ENCODE data around the gene POMC. TPM values are rescaled to one million over a fixed set of nuclear protein-coding genes. Genes with fewer than 3 reads are reported as not detected.

Gene POMC
- total RNA-seq, 1 experiment from 2014 or later: not detected

DNA sequence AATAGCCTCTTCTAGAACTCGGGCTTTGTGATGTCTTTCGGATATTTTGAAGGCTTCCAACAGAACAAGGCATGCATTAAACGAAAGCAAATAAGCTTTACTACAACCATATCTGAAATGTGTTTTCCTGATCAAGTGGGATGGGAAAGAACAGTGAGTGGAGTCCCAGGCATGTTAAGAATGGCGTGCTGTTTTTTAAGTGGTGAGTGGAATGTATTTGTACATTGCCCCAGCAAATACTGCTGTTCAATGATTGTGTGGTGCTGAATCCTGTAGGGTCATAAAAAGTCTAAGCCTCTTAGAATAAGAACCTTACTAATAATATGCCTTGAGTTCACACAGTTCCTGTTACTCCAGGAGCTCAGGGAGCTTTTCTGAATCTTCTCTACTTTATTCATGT is 52.5 kb downstream of the POMC start:
- ATAC-seq: no peak
- POLR2A ChIA-PET: no interaction called here

More for the DNA sequence above, 52.5 kb downstream of the POMC start:
- H3K9ac ChIP-seq (ENCODE audit: low read length): no peak overlapping the region
- no peak overlapping the region for H3K4me2 ChIP-seq (ENCODE audit: low read length)
- no peaks in the 10 kb centered on the region for H3K9me2 ChIP-seq (ENCODE audit: insufficient read depth)
- CTCF ChIA-PET: interaction anchor here (1.2 kb wide), 1 partner anchor 141 kb away, joined by 3 read pairs; no protein-coding TSS in a partner anchor
- RAD21 ChIA-PET (ENCODE audit: low non-redundant PET in 1 of 2, low total read pairs in 2 of 2, uncharacterized antibody in 2 of 2, unreplicated experiment in 2 of 2): no interaction called here
- no peaks in the 10 kb centered on the region for H3K9me3 ChIP-seq (ENCODE audit: control insufficient read depth in 1 of 2, insufficient read depth in 1 of 2, low read depth in 1 of 2, low read length in 2 of 2)
- H3K27me3 ChIP-seq (ENCODE audit: insufficient read depth, low read length): no peaks in the 10 kb centered on the region
- no peak overlapping the region for H3K4me3 ChIP-seq (replicated peaks in 1 of 2; ENCODE audit: low read depth in 1 of 2, low read length in 2 of 2)
- no peaks in the 10 kb centered on the region for H3K36me3 ChIP-seq (ENCODE audit: control insufficient read depth in 1 of 2, insufficient read depth in 2 of 2, low read length in 2 of 2)
- TF ChIP-seq FOSL1 (IDR thresholded peaks at IDR 0.05; ENCODE audit: low read depth): no peak
- TF ChIP-seq SP1 (IDR thresholded peaks at IDR 0.05; ENCODE audit: low read depth): no peak
- no peak for TF ChIP-seq POLR2AphosphoS5 (IDR thresholded peaks at IDR 0.05; ENCODE audit: low read depth, low read length)
- TF ChIP-seq JUND (IDR thresholded peaks at IDR 0.05): no peak
- TF ChIP-seq, protein P1, sequence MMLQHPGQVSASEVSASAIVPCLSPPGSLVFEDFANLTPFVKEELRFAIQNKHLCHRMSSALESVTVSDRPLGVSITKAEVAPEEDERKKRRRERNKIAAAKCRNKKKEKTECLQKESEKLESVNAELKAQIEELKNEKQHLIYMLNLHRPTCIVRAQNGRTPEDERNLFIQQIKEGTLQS (IDR thresholded peaks at IDR 0.05): no peak
- no peak for TF ChIP-seq SRF (IDR thresholded peaks at IDR 0.05; ENCODE audit: low read depth)
- TF ChIP-seq CEBPB (IDR thresholded peaks at IDR 0.05; ENCODE audit: low read depth): no peak
- no peak for TF ChIP-seq EZH2 (IDR thresholded peaks at IDR 0.05)
- no peak for TF ChIP-seq RAD21 (IDR thresholded peaks at IDR 0.05; ENCODE audit: low read depth)
- TF ChIP-seq CBX3 (IDR thresholded peaks at IDR 0.05; ENCODE audit: low read depth): no peak
- TF ChIP-seq ZNF274 (IDR thresholded peaks at IDR 0.05; ENCODE audit: low read depth, low read length): no peak
- TF ChIP-seq, protein P2, sequence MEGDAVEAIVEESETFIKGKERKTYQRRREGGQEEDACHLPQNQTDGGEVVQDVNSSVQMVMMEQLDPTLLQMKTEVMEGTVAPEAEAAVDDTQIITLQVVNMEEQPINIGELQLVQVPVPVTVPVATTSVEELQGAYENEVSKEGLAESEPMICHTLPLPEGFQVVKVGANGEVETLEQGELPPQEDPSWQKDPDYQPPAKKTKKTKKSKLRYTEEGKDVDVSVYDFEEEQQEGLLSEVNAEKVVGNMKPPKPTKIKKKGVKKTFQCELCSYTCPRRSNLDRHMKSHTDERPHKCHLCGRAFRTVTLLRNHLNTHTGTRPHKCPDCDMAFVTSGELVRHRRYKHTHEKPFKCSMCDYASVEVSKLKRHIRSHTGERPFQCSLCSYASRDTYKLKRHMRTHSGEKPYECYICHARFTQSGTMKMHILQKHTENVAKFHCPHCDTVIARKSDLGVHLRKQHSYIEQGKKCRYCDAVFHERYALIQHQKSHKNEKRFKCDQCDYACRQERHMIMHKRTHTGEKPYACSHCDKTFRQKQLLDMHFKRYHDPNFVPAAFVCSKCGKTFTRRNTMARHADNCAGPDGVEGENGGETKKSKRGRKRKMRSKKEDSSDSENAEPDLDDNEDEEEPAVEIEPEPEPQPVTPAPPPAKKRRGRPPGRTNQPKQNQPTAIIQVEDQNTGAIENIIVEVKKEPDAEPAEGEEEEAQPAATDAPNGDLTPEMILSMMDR (IDR thresholded peaks at IDR 0.05 in 2 of 3, conservative IDR thresholded peaks at IDR 0.05 in 1 of 3; ENCODE audit: borderline replicate concordance in 1 of 3, insufficient read depth in 1 of 3, low read depth in 2 of 3, low read length in 2 of 3): no peak
- BruUV-seq (replicated peaks): no TSS peak
- no peaks in the 10 kb centered on the region for H3K79me2 ChIP-seq (ENCODE audit: insufficient read depth, low read length)
- no peaks in the 10 kb centered on the region for H4K20me1 ChIP-seq (ENCODE audit: insufficient read depth)
- peaks cover 0 to 20% of the 10 kb centered on the region in 2 experiments; a peak in 3 of 4 replicates for H3K4me1 ChIP-seq (ENCODE audit: control insufficient read depth in 1 of 2, insufficient read depth in 2 of 2, low read length in 2 of 2)
- no peak overlapping the region for H2AFZ ChIP-seq (ENCODE audit: low read depth, low read length, poor library complexity, severe bottlenecking)
- intact Hi-C loops (cut with micrococcal nuclease): no loop called here
- no peak for DNase-seq (ENCODE audit: low read depth, low spot score)
- no peak overlapping the region for H3K27ac ChIP-seq (ENCODE audit: low read depth, low read length)
